M059J (cell line): ENCODE results near the gene RASD1. TPM values are rescaled to one million over a fixed set of nuclear protein-coding genes. Genes with fewer than 3 reads are reported as not detected.
A peak's percentile ranks its signal among the peaks of the same experiment; 100 is the strongest.

Experiments
- DNase-seq: peaks from one replicate; pipeline ENCODE4 v3.0.0-alpha.2; 2012; ENCODE audit warnings: low read depth
- total RNA-seq: library from RNA; depleted of rRNA; stranded (reverse); fragments of >200 nt; shearing (Covaris generic); gene quantifications from 2 replicates; pipeline ENCODE4 v1.2.3, GENCODE V29; 2014; rRNA removed

The RASD1 gene
- total RNA-seq: 2.1 and 3.0 TPM in 2 replicates

GRCh38 chr17:17496189-17497064 is at the start of gene RASD1:
Gene RASD1 (minus strand): TSS chr17:17496395. CDS start chr17:17496181, 214 bp downstream.
- DNase-seq: peak; percentile 81

- no peak for DNase-seq
These were observed 49.8 kb upstream of the RASD1 start for GRCh38 chr17:17545984-17546383.

GRCh38 chr17:17545031-17545820 is 49.0 kb upstream of the RASD1 start:
- peak; percentile 38 for DNase-seq

GRCh38 chr17:17542906-17543635 is 46.9 kb upstream of the RASD1 start:
- no peak for DNase-seq

GRCh38 chr17:17541640-17542001 is 45.4 kb upstream of the RASD1 start:
- DNase-seq: no peak

- DNase-seq: no peak
These were observed 44.9 kb upstream of the RASD1 start for GRCh38 chr17:17540935-17541639.

GRCh38 chr17:17540278-17540906 is 44.2 kb upstream of the RASD1 start:
- no peak for DNase-seq

- no peak for DNase-seq
These were observed 43.4 kb upstream of the RASD1 start for GRCh38 chr17:17539591-17539990.

GRCh38 chr17:17538417-17539391 is 42.5 kb upstream of the RASD1 start:
- no peak for DNase-seq

GRCh38 chr17:17537311-17538099 is 41.3 kb upstream of the RASD1 start:
- DNase-seq: no peak

- DNase-seq: no peak
These were observed 40.5 kb upstream of the RASD1 start for GRCh38 chr17:17536702-17537101.

- DNase-seq: no peak
These were observed 39.8 kb upstream of the RASD1 start for GRCh38 chr17:17535957-17536356.

GRCh38 chr17:17533901-17534441 is 37.8 kb upstream of the RASD1 start:
- peak; percentile 15 for DNase-seq

- DNase-seq: no peak
These were observed 36.8 kb upstream of the RASD1 start for GRCh38 chr17:17532991-17533390.

GRCh38 chr17:17531156-17531555 is 35.0 kb upstream of the RASD1 start:
- DNase-seq: no peak

GRCh38 chr17:17528696-17529652 is 32.8 kb upstream of the RASD1 start:
- DNase-seq: no peak

GRCh38 chr17:17527956-17528500 is 31.8 kb upstream of the RASD1 start:
- DNase-seq: no peak
